NCI-H1092 treated with DMSO at 0.1 percent for 48 hours (cell line): ENCODE data around the gene ZNF121.

ENCODE experiments used
- DNase-seq: peaks from one replicate; lab custom pipeline; 2025; lab: John Stamatoyannopoulos, UW

Gene ZNF121

GRCh38 chr19:9538183-9539058 lies 45.9 kb downstream of the ZNF121 start, which contains the start of gene ZNF426:
Gene ZNF426 (minus strand): TSS chr19:9538645. CDS start chr19:9536232, 2,413 bp downstream.
- peak; percentile 82 for DNase-seq

GRCh38 chr19:9535934-9536333 lies 48.4 kb downstream of the ZNF121 start:
- DNase-seq: no peak

GRCh38 chr19:9531933-9532332 lies 52.4 kb downstream of the ZNF121 start:
- no peak for DNase-seq

- no peak for DNase-seq
Measured at GRCh38 chr19:9528757-9529336, 55.5 kb downstream of the ZNF121 start.

GRCh38 chr19:9523885-9524474 lies 60.3 kb downstream of the ZNF121 start:
- DNase-seq: no peak
